Measurements from ENCODE around the gene ZNF593.

DNA sequence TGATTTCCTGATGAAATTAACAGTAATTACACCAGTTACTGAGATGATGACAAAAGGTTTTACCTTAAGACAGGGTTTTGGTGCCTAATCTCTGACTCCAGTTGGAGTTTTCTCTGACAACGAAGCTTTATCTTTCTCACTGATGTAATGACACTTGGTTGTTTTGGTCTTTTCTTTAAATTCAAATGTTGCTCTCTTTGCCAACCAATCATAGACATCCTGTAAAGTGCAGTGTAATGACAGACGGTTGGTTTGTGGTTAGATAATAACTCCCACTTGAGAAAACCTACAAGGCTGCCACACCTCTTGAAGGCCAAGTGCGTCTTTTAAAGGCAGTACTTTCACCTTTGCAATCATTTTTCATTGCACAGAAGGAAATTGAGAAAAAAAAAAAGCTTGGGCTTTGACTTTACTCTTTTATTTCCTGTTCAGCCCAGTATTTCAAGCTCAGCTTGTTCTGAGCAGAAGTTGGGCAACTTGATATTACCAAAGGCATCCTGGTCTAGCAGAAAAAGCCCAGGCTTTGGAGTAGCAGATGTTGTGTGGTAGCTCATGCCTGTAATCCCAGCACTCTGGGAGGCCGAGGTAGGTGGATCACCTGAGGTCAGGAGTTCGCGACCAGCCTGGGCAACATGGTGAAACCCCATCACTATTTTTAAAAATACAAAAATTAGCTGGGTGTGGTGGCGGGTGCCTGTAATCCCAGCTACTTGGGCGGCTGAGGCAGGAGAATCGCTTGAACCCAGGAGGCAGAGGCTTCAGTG is 43.2 kb upstream of the ZNF593 start:
- TF ChIP-seq EZH2phosphoT487 (IDR thresholded peaks at IDR 0.05; ENCODE audit: borderline replicate concordance, low read depth) (no peak), FOXM1 (IDR thresholded peaks at IDR 0.05; ENCODE audit: low read depth) (peak; percentile 35; the same call in 1 of the 2 replicates), FOXJ3 (CRISPR knock-in tag; IDR thresholded peaks at IDR 0.05) (no peak), GABPA (IDR thresholded peaks at IDR 0.05; ENCODE audit: low read depth) (no peak), POLR2AphosphoS5 (IDR thresholded peaks at IDR 0.05; ENCODE audit: low read depth, low read length) (no peak), EP300 (IDR thresholded peaks at IDR 0.05; ENCODE audit: borderline replicate concordance in 1 of 2, low read depth in 1 of 2, low read length in 1 of 2) (no peak), SMC3 (IDR thresholded peaks at IDR 0.05; ENCODE audit: low read depth, low read length) (no peak), RFX5 (IDR thresholded peaks at IDR 0.05; ENCODE audit: low read length) (no peak)
- TF ChIP-seq, protein P1, sequence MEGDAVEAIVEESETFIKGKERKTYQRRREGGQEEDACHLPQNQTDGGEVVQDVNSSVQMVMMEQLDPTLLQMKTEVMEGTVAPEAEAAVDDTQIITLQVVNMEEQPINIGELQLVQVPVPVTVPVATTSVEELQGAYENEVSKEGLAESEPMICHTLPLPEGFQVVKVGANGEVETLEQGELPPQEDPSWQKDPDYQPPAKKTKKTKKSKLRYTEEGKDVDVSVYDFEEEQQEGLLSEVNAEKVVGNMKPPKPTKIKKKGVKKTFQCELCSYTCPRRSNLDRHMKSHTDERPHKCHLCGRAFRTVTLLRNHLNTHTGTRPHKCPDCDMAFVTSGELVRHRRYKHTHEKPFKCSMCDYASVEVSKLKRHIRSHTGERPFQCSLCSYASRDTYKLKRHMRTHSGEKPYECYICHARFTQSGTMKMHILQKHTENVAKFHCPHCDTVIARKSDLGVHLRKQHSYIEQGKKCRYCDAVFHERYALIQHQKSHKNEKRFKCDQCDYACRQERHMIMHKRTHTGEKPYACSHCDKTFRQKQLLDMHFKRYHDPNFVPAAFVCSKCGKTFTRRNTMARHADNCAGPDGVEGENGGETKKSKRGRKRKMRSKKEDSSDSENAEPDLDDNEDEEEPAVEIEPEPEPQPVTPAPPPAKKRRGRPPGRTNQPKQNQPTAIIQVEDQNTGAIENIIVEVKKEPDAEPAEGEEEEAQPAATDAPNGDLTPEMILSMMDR (IDR thresholded peaks at IDR 0.05): no peak

Measured in SK-N-SH (cell line).